ENCODE measurements around the gene SYNPR. TPM values are rescaled to one million over a fixed set of nuclear protein-coding genes. Genes with fewer than 3 reads are reported as not detected.

Gene SYNPR
- total RNA-seq, 1 donor from 2014 or later, result 13.2 TPM

DNA sequence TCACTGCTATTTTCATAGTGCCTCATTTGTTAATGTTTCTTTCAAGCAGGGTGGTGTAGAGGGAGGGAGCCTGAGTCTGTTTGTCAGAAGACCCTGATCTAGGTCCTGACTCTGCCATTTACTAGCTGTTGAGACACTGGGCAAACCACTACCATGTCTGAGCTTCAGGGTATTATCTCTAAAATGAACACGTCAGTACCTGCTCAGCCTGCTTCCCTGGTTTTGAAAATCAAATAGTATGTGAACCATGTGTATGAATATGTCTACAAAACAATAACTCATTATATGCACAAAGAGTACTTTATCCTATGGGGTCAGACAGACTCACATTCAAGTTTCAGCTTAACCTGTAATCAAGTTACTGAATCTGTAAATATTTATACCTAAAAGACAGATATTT lies 25.1 kb downstream of the SYNPR start:
- Mint-ChIP-seq H3K27me3 (peaks cover 12% of the 10 kb centered on the region), H3K9me3 (ENCODE audit: low read depth) (peaks cover under 1% of the 10 kb centered on the region), H3K4me3 (ENCODE audit: low read depth) (no peak overlapping the region), H3K36me3 (ENCODE audit: insufficient read depth) (no peaks in the 10 kb centered on the region), H3K4me1 (ENCODE audit: low read depth) (peaks cover 3% of the 10 kb centered on the region), H3K27ac (no peak overlapping the region)
- TF ChIP-seq, protein P1, sequence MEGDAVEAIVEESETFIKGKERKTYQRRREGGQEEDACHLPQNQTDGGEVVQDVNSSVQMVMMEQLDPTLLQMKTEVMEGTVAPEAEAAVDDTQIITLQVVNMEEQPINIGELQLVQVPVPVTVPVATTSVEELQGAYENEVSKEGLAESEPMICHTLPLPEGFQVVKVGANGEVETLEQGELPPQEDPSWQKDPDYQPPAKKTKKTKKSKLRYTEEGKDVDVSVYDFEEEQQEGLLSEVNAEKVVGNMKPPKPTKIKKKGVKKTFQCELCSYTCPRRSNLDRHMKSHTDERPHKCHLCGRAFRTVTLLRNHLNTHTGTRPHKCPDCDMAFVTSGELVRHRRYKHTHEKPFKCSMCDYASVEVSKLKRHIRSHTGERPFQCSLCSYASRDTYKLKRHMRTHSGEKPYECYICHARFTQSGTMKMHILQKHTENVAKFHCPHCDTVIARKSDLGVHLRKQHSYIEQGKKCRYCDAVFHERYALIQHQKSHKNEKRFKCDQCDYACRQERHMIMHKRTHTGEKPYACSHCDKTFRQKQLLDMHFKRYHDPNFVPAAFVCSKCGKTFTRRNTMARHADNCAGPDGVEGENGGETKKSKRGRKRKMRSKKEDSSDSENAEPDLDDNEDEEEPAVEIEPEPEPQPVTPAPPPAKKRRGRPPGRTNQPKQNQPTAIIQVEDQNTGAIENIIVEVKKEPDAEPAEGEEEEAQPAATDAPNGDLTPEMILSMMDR (IDR thresholded peaks at IDR 0.05; ENCODE audit: unreplicated experiment), result no peak
- no peak for DNase-seq (ENCODE audit: low spot score, unreplicated experiment)

DNA sequence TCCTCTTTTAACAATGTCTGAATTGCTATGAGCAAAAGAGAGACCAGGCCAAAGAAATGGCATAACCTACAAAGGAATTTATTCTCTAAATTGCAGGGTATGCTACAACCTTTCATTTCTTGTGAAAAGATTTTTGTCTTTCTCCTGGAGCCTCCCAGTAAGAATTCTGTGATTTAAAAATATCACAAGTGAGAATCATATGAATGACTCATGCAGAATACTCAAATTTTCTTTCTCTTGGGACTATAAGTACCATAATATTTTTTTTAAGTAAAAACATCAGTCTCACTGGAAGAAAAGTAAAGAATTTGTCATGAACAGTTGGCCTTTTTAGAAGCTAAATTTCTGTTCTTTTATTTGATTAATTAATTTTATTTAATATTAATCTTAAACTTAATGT lies 26.3 kb downstream of the SYNPR start:
- H3K36me3 Mint-ChIP-seq (ENCODE audit: insufficient read depth), result no peaks in the 10 kb centered on the region
- H3K27ac Mint-ChIP-seq, result no peak overlapping the region
- no peak for DNase-seq (ENCODE audit: low spot score, unreplicated experiment)
- peaks cover 3% of the 10 kb centered on the region for H3K4me1 Mint-ChIP-seq (ENCODE audit: low read depth)
- peaks cover 4% of the 10 kb centered on the region for H3K9me3 Mint-ChIP-seq (ENCODE audit: low read depth)
- no peak overlapping the region for H3K4me3 Mint-ChIP-seq (ENCODE audit: low read depth)
- TF ChIP-seq, protein P1 (IDR thresholded peaks at IDR 0.05; ENCODE audit: unreplicated experiment), result no peak
- peaks cover 12% of the 10 kb centered on the region for H3K27me3 Mint-ChIP-seq

DNA sequence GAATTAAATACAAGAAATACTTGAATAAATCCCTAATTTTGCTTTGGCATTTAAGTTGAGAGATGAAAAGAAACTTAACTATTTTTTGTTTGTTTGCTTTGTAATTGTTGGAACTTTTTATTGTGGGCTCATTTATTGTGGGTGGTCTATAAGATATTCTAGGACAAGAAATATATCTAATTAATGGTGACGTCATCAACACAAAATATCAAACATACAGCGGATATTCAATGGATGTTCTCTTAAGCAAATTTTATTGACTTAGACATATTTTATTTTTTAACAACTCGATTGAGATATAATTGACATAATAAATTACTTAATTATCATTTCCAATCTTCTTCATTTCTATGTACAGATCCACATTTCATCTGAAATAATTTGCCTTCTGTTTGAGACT lies 30.0 kb downstream of the SYNPR start:
- peaks cover 4% of the 10 kb centered on the region for H3K9me3 Mint-ChIP-seq (ENCODE audit: low read depth)
- TF ChIP-seq, protein P1 (IDR thresholded peaks at IDR 0.05; ENCODE audit: unreplicated experiment), result no peak
- no peak for DNase-seq (ENCODE audit: low spot score, unreplicated experiment)
- H3K36me3 Mint-ChIP-seq (ENCODE audit: insufficient read depth), result no peaks in the 10 kb centered on the region
- peaks cover 12% of the 10 kb centered on the region for H3K27me3 Mint-ChIP-seq
- no peak overlapping the region for H3K27ac Mint-ChIP-seq
- H3K4me1 Mint-ChIP-seq (ENCODE audit: low read depth), result peaks cover 6% of the 10 kb centered on the region
- H3K4me3 Mint-ChIP-seq (ENCODE audit: low read depth), result no peak overlapping the region

DNA sequence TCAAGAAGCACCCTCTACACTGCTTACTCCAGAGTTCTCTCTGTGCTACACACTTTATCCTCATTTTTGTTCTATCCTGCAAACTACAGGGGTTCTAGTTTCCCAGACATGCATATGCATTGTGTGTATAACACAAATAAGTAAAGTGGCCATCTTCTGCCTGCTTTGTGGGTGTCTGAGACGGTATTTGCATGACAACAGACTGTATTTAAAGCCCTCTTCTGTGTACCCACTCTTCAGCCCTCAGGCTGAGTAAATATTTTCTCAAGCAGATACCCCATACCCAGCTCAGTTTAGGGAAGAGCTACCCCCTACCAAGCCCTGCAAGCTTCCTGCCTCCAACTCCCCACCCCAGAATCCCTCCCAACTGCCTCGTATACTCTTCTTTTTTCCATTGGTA lies 31.7 kb downstream of the SYNPR start:
- H3K4me1 Mint-ChIP-seq (ENCODE audit: low read depth), result peaks cover 3% of the 10 kb centered on the region
- peaks cover 12% of the 10 kb centered on the region for H3K27me3 Mint-ChIP-seq
- no peak for DNase-seq (ENCODE audit: low spot score, unreplicated experiment)
- H3K4me3 Mint-ChIP-seq (ENCODE audit: low read depth), result no peak overlapping the region
- H3K27ac Mint-ChIP-seq, result no peak overlapping the region
- TF ChIP-seq, protein P1 (IDR thresholded peaks at IDR 0.05; ENCODE audit: unreplicated experiment), result no peak
- no peaks in the 10 kb centered on the region for H3K36me3 Mint-ChIP-seq (ENCODE audit: insufficient read depth)
- peaks cover 11% of the 10 kb centered on the region for H3K9me3 Mint-ChIP-seq (ENCODE audit: low read depth)

DNA sequence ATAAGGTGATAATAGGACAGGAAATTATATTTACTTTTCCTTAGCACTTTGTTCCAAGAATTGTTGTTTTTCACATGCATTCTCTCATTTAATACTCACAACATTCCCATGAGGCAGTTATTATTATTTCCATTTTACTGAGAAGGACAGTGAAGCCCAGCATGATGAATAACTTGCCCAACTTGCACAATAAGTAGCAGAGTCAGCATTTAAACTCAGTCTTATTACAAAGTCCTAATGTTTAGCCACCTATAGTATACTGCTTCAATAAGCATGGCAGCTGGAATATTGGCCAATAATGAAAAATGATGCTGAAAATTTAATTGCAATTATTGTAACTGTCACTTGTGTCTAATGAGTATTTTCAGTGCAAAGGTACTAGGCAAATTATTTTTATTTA lies 45.7 kb downstream of the SYNPR start:
- no peaks in the 10 kb centered on the region for H3K9me3 Mint-ChIP-seq (ENCODE audit: low read depth)
- no peak overlapping the region for H3K27ac Mint-ChIP-seq
- TF ChIP-seq, protein P1 (IDR thresholded peaks at IDR 0.05; ENCODE audit: unreplicated experiment), result no peak
- no peak for DNase-seq (ENCODE audit: low spot score, unreplicated experiment)
- H3K27me3 Mint-ChIP-seq, result no peaks in the 10 kb centered on the region
- H3K4me3 Mint-ChIP-seq (ENCODE audit: low read depth), result no peak overlapping the region
- H3K36me3 Mint-ChIP-seq (ENCODE audit: insufficient read depth), result no peaks in the 10 kb centered on the region
- peaks cover 10% of the 10 kb centered on the region for H3K4me1 Mint-ChIP-seq (ENCODE audit: low read depth)
